ENCODE measurements around the gene IFI27.

GRCh38 chr14:94088516-94088915 is 22.0 kb upstream of the IFI27 start:
- no peak for TF ChIP-seq POLR2A (IDR thresholded peaks at IDR 0.05)
- no peak for TF ChIP-seq CTCF (IDR thresholded peaks at IDR 0.05 in 4 of 5, conservative IDR thresholded peaks at IDR 0.05 in 1 of 5)
